BLaER1 treated with 17β-estradiol and CSF1 and Interleukin-3, amounts not matched to agents 10 nM and 100 nM (cell line): ENCODE results near the gene BBLN.
A peak's percentile ranks its signal among the peaks of the same experiment; 100 is the strongest.
"Not testable (repeated sequence)": the region's sequence is repeated elsewhere in the genome, so short reads cannot be mapped to it uniquely, and the experiment has no call there.

ENCODE experiments used
- H3K27ac ChIP-seq, 11 experiments: shearing (Covaris generic); formaldehyde crosslinking; 2 replicates each; pipeline ENCODE4 v1.8.1; 2022
- H3K27me3 ChIP-seq, 11 experiments: shearing (Covaris generic); formaldehyde crosslinking; 2 replicates each; pipeline ENCODE4 v1.8.1; 2022
- H3K36me3 ChIP-seq, 11 experiments: shearing (Covaris generic); formaldehyde crosslinking; 2 replicates each; pipeline ENCODE4 v1.8.1; 2022
- H3K4me1 ChIP-seq, 10 experiments: shearing (Covaris generic); formaldehyde crosslinking; 2 replicates each; pipeline ENCODE4 v1.8.1; 2022
- H3K4me2 ChIP-seq, 11 experiments: shearing (Covaris generic); formaldehyde crosslinking; 2 replicates each; pipeline ENCODE4 v1.8.1; 2022
- H3K4me3 ChIP-seq, 10 experiments: shearing (Covaris generic); formaldehyde crosslinking; 2 replicates each; pipeline ENCODE4 v1.8.1; 2022
- H3K9ac ChIP-seq, 11 experiments: shearing (Covaris generic); formaldehyde crosslinking; 2 replicates each; pipeline ENCODE4 v1.8.1; 2022
- H3K9me3 ChIP-seq, 11 experiments: shearing (Covaris generic); formaldehyde crosslinking; replicated peaks in 1 of 11; 2 replicates each; pipeline ENCODE4 v1.8.1; 2022
- H4K20me1 ChIP-seq, 11 experiments: shearing (Covaris generic); formaldehyde crosslinking; 2 replicates each; pipeline ENCODE4 v1.8.1; 2022
- Cebpa-rat ChIP-seq, 11 experiments: shearing (Covaris generic); IDR thresholded peaks; 2 replicates each; pipeline ENCODE4 v1.8.1; 2022

The BBLN gene

GRCh38 chr9:128174062-128174461 is 14.0 kb downstream of the BBLN start:
- TF ChIP-seq Cebpa-rat (IDR thresholded peaks at IDR 0.05), result no peak

GRCh38 chr9:128175102-128175563 is 15.1 kb downstream of the BBLN start:
- H3K4me1 ChIP-seq, result peaks cover 0 to 11% (median 5%) of the 10 kb centered on the region in 10 experiments; a peak in 8 of 20 replicates
- no peak overlapping the region for H3K27ac ChIP-seq
- TF ChIP-seq Cebpa-rat (IDR thresholded peaks at IDR 0.05), result no peak
- no peaks in the 10 kb centered on the region for H3K27me3 ChIP-seq
- peaks cover 74 to 100% (median 83%) of the 10 kb centered on the region in 11 experiments for H3K36me3 ChIP-seq
- H3K9me3 ChIP-seq, result peaks cover 0 to 16% (median 11%) of the 10 kb centered on the region in 11 experiments; a peak in 17 of 22 replicates
- 0 out of 22 replicates have a peak overlapping the region, but pooled peaks of 2 of the 11 experiments have one; percentile 0 to 17 for H3K9ac ChIP-seq
- H3K4me2 ChIP-seq, result no peak overlapping the region
- no peak overlapping the region for H3K4me3 ChIP-seq
- H4K20me1 ChIP-seq, result peaks cover 0 to 38% (median 4%) of the 10 kb centered on the region in 11 experiments; a peak in 9 of 22 replicates

More at GRCh38 chr9:128174062-128174461, 14.0 kb downstream of the BBLN start:
- H3K27ac ChIP-seq, result no peak overlapping the region
- peaks cover 74 to 100% (median 83%) of the 10 kb centered on the region in 11 experiments for H3K36me3 ChIP-seq
- peaks cover 0 to 5% (median 2%) of the 10 kb centered on the region in 11 experiments; a peak in 12 of 22 replicates for H3K9me3 ChIP-seq
- peaks cover 0 to 49% (median 8%) of the 10 kb centered on the region in 11 experiments; a peak in 10 of 22 replicates for H4K20me1 ChIP-seq
- no peak overlapping the region for H3K9ac ChIP-seq
- no peak overlapping the region for H3K4me3 ChIP-seq
- peaks cover 0 to 11% (median 5%) of the 10 kb centered on the region in 10 experiments; a peak in 8 of 20 replicates for H3K4me1 ChIP-seq
- no peak overlapping the region for H3K4me2 ChIP-seq
- no peaks in the 10 kb centered on the region for H3K27me3 ChIP-seq

GRCh38 chr9:128175726-128176125 is 15.7 kb downstream of the BBLN start:
- no peak overlapping the region; a peak in 1 of 22 replicates for H3K27ac ChIP-seq
- no peak for TF ChIP-seq Cebpa-rat (IDR thresholded peaks at IDR 0.05)
- H4K20me1 ChIP-seq, result peaks cover 0 to 34% (median 4%) of the 10 kb centered on the region in 11 experiments; a peak in 9 of 22 replicates
- no peak overlapping the region for H3K4me3 ChIP-seq
- H3K4me2 ChIP-seq, result no peak overlapping the region
- peak overlapping the region in 3 of 11 experiments; percentile 0 to 17 (median 8); a peak in 1 of 22 replicates for H3K9ac ChIP-seq
- H3K27me3 ChIP-seq, result no peaks in the 10 kb centered on the region
- peaks cover 0 to 22% (median 16%) of the 10 kb centered on the region in 11 experiments; a peak in 17 of 22 replicates for H3K9me3 ChIP-seq
- peaks cover 74 to 100% (median 83%) of the 10 kb centered on the region in 11 experiments for H3K36me3 ChIP-seq
- H3K4me1 ChIP-seq, result peaks cover 0 to 11% (median 5%) of the 10 kb centered on the region in 10 experiments; a peak in 8 of 20 replicates

- Histone ChIP-seq H3K9me3 (peaks cover 0 to 25% (median 16%) of the 10 kb centered on the region in 11 experiments; a peak in 17 of 22 replicates), H3K9ac (no peak overlapping the region), H3K4me1 (no peaks in the 10 kb centered on the region), H3K27ac (no peak overlapping the region), H3K36me3 (peaks cover 86 to 98% (median 91%) of the 10 kb centered on the region in 11 experiments), H3K27me3 (no peaks in the 10 kb centered on the region), H4K20me1 (peaks cover 0 to 48% (median 4%) of the 10 kb centered on the region in 11 experiments; a peak in 8 of 22 replicates), H3K4me2 (no peak overlapping the region), H3K4me3 (no peak overlapping the region)
- TF ChIP-seq Cebpa-rat (IDR thresholded peaks at IDR 0.05), result no peak
Measured at GRCh38 chr9:128178806-128179431, 18.9 kb downstream of the BBLN start.

GRCh38 chr9:128180001-128180400 is 19.9 kb downstream of the BBLN start:
- Histone ChIP-seq H3K9me3 (peaks cover 0 to 25% (median 16%) of the 10 kb centered on the region in 11 experiments; a peak in 17 of 22 replicates), H3K27me3 (no peaks in the 10 kb centered on the region), H3K9ac (no peak overlapping the region), H3K4me2 (no peak overlapping the region), H3K4me3 (no peak overlapping the region), H4K20me1 (peaks cover 0 to 48% (median 4%) of the 10 kb centered on the region in 11 experiments; a peak in 7 of 22 replicates), H3K27ac (no peak overlapping the region), H3K4me1 (no peaks in the 10 kb centered on the region), H3K36me3 (peaks cover 88 to 98% (median 91%) of the 10 kb centered on the region in 11 experiments)
- no peak for TF ChIP-seq Cebpa-rat (IDR thresholded peaks at IDR 0.05)

GRCh38 chr9:128180447-128180846 is 20.4 kb downstream of the BBLN start:
- Histone ChIP-seq H3K27ac (no peak overlapping the region), H3K9ac (no peak overlapping the region), H4K20me1 (peaks cover 0 to 46% (median 4%) of the 10 kb centered on the region in 11 experiments; a peak in 7 of 22 replicates), H3K27me3 (no peaks in the 10 kb centered on the region), H3K4me3 (no peak overlapping the region), H3K4me2 (no peak overlapping the region), H3K36me3 (peaks cover 88 to 98% (median 91%) of the 10 kb centered on the region in 11 experiments), H3K4me1 (no peaks in the 10 kb centered on the region), H3K9me3 (peaks cover 0 to 25% (median 16%) of the 10 kb centered on the region in 11 experiments; a peak in 17 of 22 replicates)
- no peak for TF ChIP-seq Cebpa-rat (IDR thresholded peaks at IDR 0.05)

- not testable (repeated sequence) for H3K27ac ChIP-seq, H3K4me2 ChIP-seq, H3K4me3 ChIP-seq, H3K4me1 ChIP-seq, H3K27me3 ChIP-seq, H3K9ac ChIP-seq
- H4K20me1 ChIP-seq, result peaks cover 0 to 40% (median 3%) of the 10 kb centered on the region in 11 experiments; a peak in 6 of 22 replicates
- H3K9me3 ChIP-seq, result peaks cover 0 to 25% (median 16%) of the 10 kb centered on the region in 11 experiments; a peak in 17 of 22 replicates
- H3K36me3 ChIP-seq, result peaks cover 88 to 98% (median 91%) of the 10 kb centered on the region in 11 experiments
Measured at GRCh38 chr9:128181480-128181879, 21.4 kb downstream of the BBLN start.

- no peaks in the 10 kb centered on the region for H3K27me3 ChIP-seq
- H3K27ac ChIP-seq, result no peak overlapping the region
- H3K4me1 ChIP-seq, result peaks cover 0 to 4% (median under 1%) of the 10 kb centered on the region in 10 experiments; a peak in 8 of 20 replicates
- no peak overlapping the region for H3K4me2 ChIP-seq
- no peak overlapping the region for H3K9ac ChIP-seq
- peaks cover 0 to 25% (median 16%) of the 10 kb centered on the region in 11 experiments; a peak in 17 of 22 replicates for H3K9me3 ChIP-seq
- TF ChIP-seq Cebpa-rat (IDR thresholded peaks at IDR 0.05), result no peak
- peaks cover 77 to 96% (median 91%) of the 10 kb centered on the region in 11 experiments for H3K36me3 ChIP-seq
- peaks cover 0 to 31% (median 4%) of the 10 kb centered on the region in 11 experiments; a peak in 7 of 22 replicates for H4K20me1 ChIP-seq
- no peak overlapping the region for H3K4me3 ChIP-seq
Measured at GRCh38 chr9:128182893-128183588, 23.0 kb downstream of the BBLN start.
